Gastroesophageal sphincter (tissue), 4 donors: ENCODE results near the gene FMN2. TPM values are rescaled to one million over a fixed set of nuclear protein-coding genes. Genes with fewer than 3 reads are reported as not detected.

Source experiments
- ATAC-seq: fragments of 150-250 bp; one replicate; pipeline ENCODE4 v1.9.1; 2016; ENCODE audit warnings: mild to moderate bottlenecking, moderate library complexity
- H3K27ac ChIP-seq, 4 donors: fragments of 200-600 bp; sonication (generic) in 3 of 4; 1 replicate in 3 of 4; 2 replicates in 1 of 4; pipeline ENCODE4 v1.5.1; 2016 to 2019
- H3K27me3 ChIP-seq: fragments of 200-600 bp; sonication (generic); one replicate; pipeline ENCODE4 v1.5.1; 2019
- H3K36me3 ChIP-seq, 2 donors: fragments of 200-600 bp; sonication (generic); one replicate each; pipeline ENCODE4 v1.5.1; 2019; ENCODE audit warnings: control low read depth in 1 of 2
- H3K4me1 ChIP-seq, 3 donors: fragments of 200-600 bp; sonication (generic); 1 replicate in 2 of 3; 2 replicates in 1 of 3; pipeline ENCODE4 v1.5.1; 2016 to 2019; ENCODE audit warnings: control low read depth in 2 of 3
- H3K4me3 ChIP-seq, 2 donors: fragments of 200-600 bp; sonication (generic); one replicate each; pipeline ENCODE4 v1.5.1; 2019; ENCODE audit warnings: mild to moderate bottlenecking in 1 of 2, moderate library complexity in 1 of 2
- H3K9me3 ChIP-seq, 3 donors: fragments of 200-600 bp; sonication (generic); one replicate each; pipeline ENCODE4 v1.5.1; 2017 to 2019; ENCODE audit warnings: control low read depth in 2 of 3
- EP300 ChIP-seq: sonication (generic); formaldehyde crosslinking; IDR thresholded peaks from one replicate; pipeline ENCODE4 v1.6.1; 2017; ENCODE audit warnings: antibody characterized with exemption, mild to moderate bottlenecking
- POLR2A ChIP-seq, 2 donors: fragments of 450-650 bp; IDR thresholded peaks; one replicate each; pipeline ENCODE4 v1.6.1; 2017; ENCODE audit warnings: antibody characterized with exemption in 2 of 2, mild to moderate bottlenecking in 2 of 2, moderate library complexity in 1 of 2
- POLR2AphosphoS5 ChIP-seq: sonication (generic); formaldehyde crosslinking; IDR thresholded peaks from one replicate; pipeline ENCODE4 v1.6.1; 2017; ENCODE audit warnings: antibody characterized with exemption
- WGBS, 2 donors: methylation state at CpG; one replicate each; pipeline ENCODE4 v1.1.5; 2018; ENCODE audit warnings: low coverage in 1 of 2; 5-methylcytosine and 5-hydroxymethylcytosine counted together
- total RNA-seq, 4 donors: library from RNA; depleted of rRNA; stranded (reverse); fragments of >200 nt; gene quantifications; one replicate each; pipeline ENCODE4 v1.1.0, GENCODE V29; 2016
- TF ChIP-seq, protein P1 (sequence below), 4 experiments: fragments of 200-600 bp in 2 of 4; fragments of 450-650 bp in 2 of 4; sonication (generic) in 1 of 4; IDR thresholded peaks; one replicate each; pipeline ENCODE4 v1.5.1; 2017 to 2019; ENCODE audit warnings: antibody characterized with exemption in 4 of 4, mild to moderate bottlenecking in 2 of 4, moderate library complexity in 2 of 4

The FMN2 gene
- total RNA-seq, 4 donors from 2014 or later, result 0.27 to 8.6 (median 2.7) TPM

DNA sequence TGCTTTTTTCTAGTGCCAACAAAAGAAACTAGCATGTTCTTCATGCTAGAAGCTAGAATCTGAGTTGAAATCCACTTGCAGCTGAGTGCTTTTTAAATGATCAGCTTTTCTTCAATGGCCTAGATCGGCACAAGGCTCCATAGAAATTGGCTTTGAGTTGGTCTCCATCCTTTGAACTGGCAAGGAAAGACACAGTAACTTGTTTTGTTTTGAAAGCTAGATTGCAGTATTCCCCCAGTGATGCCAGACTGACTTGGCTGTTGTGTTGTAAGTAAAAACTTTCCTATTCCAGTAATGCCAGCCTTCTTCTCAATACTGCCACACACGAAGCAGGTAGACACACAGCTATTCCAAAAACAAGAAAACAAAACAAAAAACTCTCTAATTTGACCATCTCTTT is 139.1 kb downstream of the FMN2 start:
- 60% methylated on average over 2 of the region's 2 CpGs; no CpG with 5 or more reads in 1 of the 2 donors for WGBS, 2 donors
- TF ChIP-seq EP300 (no peak), POLR2AphosphoS5 (no peak), POLR2A (IDR thresholded peaks at IDR 0.05) (no peak)
- TF ChIP-seq, protein P1, sequence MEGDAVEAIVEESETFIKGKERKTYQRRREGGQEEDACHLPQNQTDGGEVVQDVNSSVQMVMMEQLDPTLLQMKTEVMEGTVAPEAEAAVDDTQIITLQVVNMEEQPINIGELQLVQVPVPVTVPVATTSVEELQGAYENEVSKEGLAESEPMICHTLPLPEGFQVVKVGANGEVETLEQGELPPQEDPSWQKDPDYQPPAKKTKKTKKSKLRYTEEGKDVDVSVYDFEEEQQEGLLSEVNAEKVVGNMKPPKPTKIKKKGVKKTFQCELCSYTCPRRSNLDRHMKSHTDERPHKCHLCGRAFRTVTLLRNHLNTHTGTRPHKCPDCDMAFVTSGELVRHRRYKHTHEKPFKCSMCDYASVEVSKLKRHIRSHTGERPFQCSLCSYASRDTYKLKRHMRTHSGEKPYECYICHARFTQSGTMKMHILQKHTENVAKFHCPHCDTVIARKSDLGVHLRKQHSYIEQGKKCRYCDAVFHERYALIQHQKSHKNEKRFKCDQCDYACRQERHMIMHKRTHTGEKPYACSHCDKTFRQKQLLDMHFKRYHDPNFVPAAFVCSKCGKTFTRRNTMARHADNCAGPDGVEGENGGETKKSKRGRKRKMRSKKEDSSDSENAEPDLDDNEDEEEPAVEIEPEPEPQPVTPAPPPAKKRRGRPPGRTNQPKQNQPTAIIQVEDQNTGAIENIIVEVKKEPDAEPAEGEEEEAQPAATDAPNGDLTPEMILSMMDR (IDR thresholded peaks at IDR 0.05), result no peak
- Histone ChIP-seq H3K36me3 (no peaks in the 10 kb centered on the region), H3K9me3 (peaks cover 0 to 12% (median 0%) of the 10 kb centered on the region in 3 donors), H3K4me1 (no peaks in the 10 kb centered on the region), H3K27me3 (no peaks in the 10 kb centered on the region), H3K27ac (no peak overlapping the region), H3K4me3 (no peak overlapping the region)
- ATAC-seq, result no peak

DNA sequence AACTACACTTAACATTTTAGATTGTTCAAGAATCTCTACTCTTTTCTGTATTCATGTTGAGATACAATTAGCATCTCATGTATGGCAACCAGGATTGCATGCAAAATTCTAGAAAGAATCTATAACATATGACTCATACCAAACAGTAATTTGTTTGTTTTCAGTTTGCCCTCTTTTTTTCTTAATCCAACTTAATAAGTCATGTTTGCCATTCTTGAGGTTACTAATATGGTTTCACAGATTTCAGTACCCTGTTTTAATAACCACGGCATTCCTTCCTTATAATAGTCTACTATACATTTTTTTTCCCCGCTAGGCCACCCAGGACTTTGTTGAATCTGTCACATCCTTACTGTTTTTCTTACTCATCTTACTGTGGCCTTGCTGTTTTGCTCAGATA is 140.8 kb downstream of the FMN2 start:
- 75 to 100% methylated on average over 1 to 2 of the region's 2 CpGs for WGBS, 2 donors
- Histone ChIP-seq H3K4me3 (no peak overlapping the region), H3K27me3 (no peaks in the 10 kb centered on the region), H3K27ac (no peak overlapping the region), H3K9me3 (no peaks in the 10 kb centered on the region), H3K4me1 (no peaks in the 10 kb centered on the region), H3K36me3 (no peaks in the 10 kb centered on the region)
- no peak for ATAC-seq
- TF ChIP-seq POLR2AphosphoS5, result no peak
- TF ChIP-seq, protein P1 (IDR thresholded peaks at IDR 0.05), result no peak

DNA sequence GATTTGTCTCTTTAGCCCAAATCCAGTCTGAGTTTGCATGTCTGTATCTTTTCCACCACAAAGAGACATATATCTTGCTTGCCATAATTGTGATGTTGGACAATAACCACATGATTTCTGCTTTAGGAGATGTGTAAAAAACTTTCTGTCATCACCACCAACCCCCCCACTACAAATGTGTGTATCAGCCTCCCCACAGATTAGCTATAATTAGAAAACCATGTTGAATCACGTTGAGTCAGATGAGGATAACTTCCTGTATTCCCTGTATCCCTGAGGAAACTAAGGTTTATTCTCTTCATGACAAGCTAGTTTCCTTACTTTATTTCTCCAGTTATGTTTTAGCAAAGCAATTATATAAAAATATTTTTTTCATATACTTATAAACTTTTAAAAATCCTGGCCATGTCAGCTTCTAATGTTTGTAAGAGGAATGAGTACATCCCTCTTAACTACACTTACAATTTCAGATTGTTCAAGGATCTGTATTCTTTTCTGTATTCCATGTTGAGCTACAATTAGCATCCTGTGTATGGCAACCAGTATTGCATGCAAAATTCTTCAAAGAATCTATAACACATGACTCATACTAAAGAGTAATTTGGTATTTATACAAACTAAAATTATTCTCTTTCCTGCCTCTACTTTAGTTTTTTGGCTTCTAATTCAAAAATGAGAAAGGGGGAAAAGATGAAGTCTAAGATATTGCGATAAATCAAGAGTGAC is 143.0 kb downstream of the FMN2 start:
- no peaks in the 10 kb centered on the region for H3K36me3 ChIP-seq
- H3K27me3 ChIP-seq, result no peaks in the 10 kb centered on the region
- no peaks in the 10 kb centered on the region for H3K4me1 ChIP-seq
- ATAC-seq, result no peak
- H3K27ac ChIP-seq, result no peak overlapping the region
- WGBS, 2 donors, result 44 to 68% methylated on average over 2 of the region's 2 CpGs
- no peak overlapping the region for H3K4me3 ChIP-seq
- TF ChIP-seq POLR2A (IDR thresholded peaks at IDR 0.05) (no peak), EP300 (no peak), POLR2AphosphoS5 (no peak)
- TF ChIP-seq, protein P1 (IDR thresholded peaks at IDR 0.05), result no peak
- no peaks in the 10 kb centered on the region for H3K9me3 ChIP-seq

DNA sequence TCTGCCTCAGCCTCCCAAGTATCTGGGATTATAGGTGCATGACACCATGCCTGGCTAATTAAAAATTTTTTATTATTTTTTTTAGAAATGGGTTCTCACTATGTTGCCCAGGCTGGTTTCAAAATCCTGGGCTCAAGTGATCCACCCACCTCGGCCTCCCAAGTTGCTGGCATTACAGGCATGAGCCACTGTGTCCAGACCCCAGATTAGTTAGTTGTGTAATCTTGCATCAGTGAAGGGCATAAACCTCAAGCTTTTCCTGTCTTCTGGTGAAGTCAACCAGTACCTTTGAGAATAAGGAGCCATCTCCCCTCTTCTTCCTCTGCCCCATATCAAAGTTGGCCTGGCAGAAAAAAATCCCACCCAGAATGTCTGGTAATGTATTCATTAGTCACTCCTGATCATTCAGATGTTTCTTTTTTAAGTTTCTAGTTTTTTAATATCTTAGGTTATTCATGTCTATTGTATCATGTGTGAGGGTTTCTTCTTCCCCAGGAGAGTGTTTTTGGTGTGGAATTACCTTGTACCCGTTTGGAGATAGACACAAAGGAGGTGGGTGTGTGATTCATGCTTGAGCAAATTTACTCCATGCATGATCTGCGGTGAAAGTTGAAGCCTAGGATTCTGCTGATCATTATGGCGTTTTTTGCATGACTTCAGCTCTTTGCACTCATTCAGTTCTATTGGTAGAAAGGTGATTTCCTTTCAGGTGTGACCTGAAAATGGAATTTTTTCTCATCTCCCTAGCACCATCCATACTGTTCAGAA is 144.0 kb downstream of the FMN2 start:
- no peak for ATAC-seq
- no peaks in the 10 kb centered on the region for H3K36me3 ChIP-seq

DNA sequence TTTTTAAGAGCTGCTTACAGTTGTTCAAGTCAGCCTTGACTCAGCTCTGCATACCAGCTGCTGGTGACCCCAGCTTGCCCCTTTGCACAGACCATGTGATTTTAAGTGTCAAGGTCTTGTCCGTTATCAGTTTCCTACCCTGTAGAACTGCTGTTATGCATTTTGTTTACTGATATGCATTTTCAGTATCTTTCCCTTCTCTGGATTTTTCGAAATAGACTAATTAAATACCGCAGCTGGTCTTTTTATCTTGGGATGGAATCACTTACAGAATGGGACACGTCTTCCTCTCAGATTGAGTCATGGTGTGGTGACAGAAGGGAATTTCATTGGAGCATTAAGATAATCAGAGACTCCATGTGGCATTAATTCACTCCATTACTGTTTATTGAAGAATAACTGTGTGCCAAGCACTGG is 145.6 kb downstream of the FMN2 start:
- no peak overlapping the region for H3K27ac ChIP-seq
- H3K9me3 ChIP-seq, result no peaks in the 10 kb centered on the region
- ATAC-seq, result no peak
- TF ChIP-seq, protein P1 (IDR thresholded peaks at IDR 0.05), result no peak
- TF ChIP-seq POLR2A (IDR thresholded peaks at IDR 0.05), result no peak
- no peak overlapping the region for H3K4me3 ChIP-seq
- WGBS, 2 donors, result 64 to 83% methylated on average over 4 of the region's 4 CpGs
- no peaks in the 10 kb centered on the region for H3K27me3 ChIP-seq
- H3K4me1 ChIP-seq, result no peaks in the 10 kb centered on the region
- no peaks in the 10 kb centered on the region for H3K36me3 ChIP-seq

More for the DNA sequence above, 144.0 kb downstream of the FMN2 start:
- no peaks in the 10 kb centered on the region for H3K27me3 ChIP-seq
- WGBS, 2 donors, result 85 to 93% methylated on average over 2 to 4 of the region's 4 CpGs
- H3K27ac ChIP-seq, result no peak overlapping the region
- H3K9me3 ChIP-seq, result no peaks in the 10 kb centered on the region
- H3K4me1 ChIP-seq, result no peaks in the 10 kb centered on the region
- TF ChIP-seq EP300, result no peak
- H3K4me3 ChIP-seq, result no peak overlapping the region
